Panc1 (cell line): ENCODE measurements around the gene BEX3. TPM values are rescaled to one million over a fixed set of nuclear protein-coding genes. Genes with fewer than 3 reads are reported as not detected.

ENCODE experiments used
- ATAC-seq: fragments of 200-7000 bp; cut with Tn5 transposase; 2 replicates; pipeline ENCODE4 v1.9.1; 2020; ENCODE audit warnings: mild to moderate bottlenecking, moderate library complexity
- BruUV-seq: library from RNA; stranded (reverse); fragments of 400-500 nt; replicated peaks from 2 replicates; lab custom pipeline; 2021; lab: Mats Ljungman, UMichigan
- CTCF ChIA-PET: fragments of 300-600 bp; sonication (Branson Sonifier 250); formaldehyde crosslinking; loops from one replicate; lab custom pipeline; 2022; ENCODE audit warnings: antibody characterized with exemption; lab: Charles Lee
- POLR2A ChIA-PET: fragments of 300-600 bp; sonication (Branson Sonifier 250); formaldehyde crosslinking; loops from one replicate; lab custom pipeline; 2022; ENCODE audit warnings: antibody characterized with exemption; lab: Charles Lee
- DNase-seq: peaks from one replicate; pipeline ENCODE4 v3.0.0-alpha.2; 2010; ENCODE audit warnings: low read depth, low spot score
- H3K27ac ChIP-seq: 2 replicates; pipeline ENCODE4 v1.5.1; 2011; ENCODE audit warnings: mild to moderate bottlenecking, low read length, inconsistent platforms
- H3K27me3 ChIP-seq: fragments of 200-500 bp; sonication (Bioruptor generic); 2 replicates; pipeline ENCODE4 v1.6.0; 2014; ENCODE audit warnings: low read length, inconsistent platforms; ENCODE audit not compliant: control insufficient read depth, insufficient read depth
- H3K36me3 ChIP-seq: fragments of 200-500 bp; sonication (Bioruptor generic); 2 replicates; pipeline ENCODE4 v1.5.1; 2014; ENCODE audit warnings: inconsistent platforms, mild to moderate bottlenecking, low read length, moderate library complexity; ENCODE audit not compliant: control insufficient read depth, insufficient read depth
- H3K4me1 ChIP-seq: 2 replicates; pipeline ENCODE4 v1.5.1; 2011; ENCODE audit warnings: inconsistent platforms, mild to moderate bottlenecking, low read length, moderate library complexity; ENCODE audit not compliant: control insufficient read depth, insufficient read depth
- H3K4me3 ChIP-seq, 2 experiments: 2 replicates each; pipeline ENCODE4 v1.5.1; 2011 to 2012; ENCODE audit warnings: low read depth in 2 of 2, low read length in 2 of 2, mild to moderate bottlenecking in 2 of 2, inconsistent platforms in 1 of 2, moderate library complexity in 1 of 2
- H3K9me3 ChIP-seq: fragments of 200-500 bp; sonication (Bioruptor generic); 2 replicates; pipeline ENCODE4 v1.5.1; 2014; ENCODE audit warnings: low read depth, mild to moderate bottlenecking, inconsistent platforms, low read length, moderate library complexity; ENCODE audit not compliant: control insufficient read depth, insufficient read depth
- CTCF ChIP-seq: fragments of 450-650 bp; IDR thresholded peaks from 2 replicates; pipeline ENCODE4 v1.5.1; 2017; ENCODE audit warnings: mild to moderate bottlenecking
- POLR2AphosphoS5 ChIP-seq: IDR thresholded peaks from 2 replicates; pipeline ENCODE4 v1.6.1; 2012; ENCODE audit warnings: mild to moderate bottlenecking, low read depth, low read length, moderate library complexity
- REST ChIP-seq, 2 experiments: IDR thresholded peaks; 2 replicates each; pipeline ENCODE4 v1.6.1; 2011 to 2012; ENCODE audit warnings: low read depth in 2 of 2, control low read depth in 1 of 2, low read length in 1 of 2, mild to moderate bottlenecking in 1 of 2, moderate library complexity in 1 of 2; ENCODE audit not compliant: insufficient read depth in 1 of 2
- SIN3A ChIP-seq: IDR thresholded peaks from 2 replicates; pipeline ENCODE4 v1.6.1; 2012; ENCODE audit warnings: low read depth, mild to moderate bottlenecking, low read length, moderate library complexity, borderline replicate concordance; ENCODE audit not compliant: insufficient read depth
- TCF7L2 ChIP-seq: IDR thresholded peaks from 2 replicates; pipeline ENCODE4 v1.6.1; 2011; ENCODE audit warnings: mild to moderate bottlenecking, low read depth, low read length, inconsistent platforms
- in situ Hi-C: cut with HindIII; loops from 2 replicates; pipeline ENCODE4 v1.10.0; 2016; ENCODE audit warnings: low sequenced_read_pairs, low pct_unique_long_range_greater_than_20kb
- intact Hi-C: fragments of 100-400 bp; cut with micrococcal nuclease; formaldehyde crosslinking; loops from one replicate; pipeline ENCODE4 v1.10.0; 2022; ENCODE audit not compliant: unreplicated experiment
- total RNA-seq: library from RNA; stranded (reverse); gene quantifications from one replicate; pipeline ENCODE4 v1.2.1, GENCODE V29; 2021; ENCODE audit not compliant: unreplicated experiment

The BEX3 gene
- total RNA-seq, 1 experiment from 2014 or later: 59.3 TPM

DNA sequence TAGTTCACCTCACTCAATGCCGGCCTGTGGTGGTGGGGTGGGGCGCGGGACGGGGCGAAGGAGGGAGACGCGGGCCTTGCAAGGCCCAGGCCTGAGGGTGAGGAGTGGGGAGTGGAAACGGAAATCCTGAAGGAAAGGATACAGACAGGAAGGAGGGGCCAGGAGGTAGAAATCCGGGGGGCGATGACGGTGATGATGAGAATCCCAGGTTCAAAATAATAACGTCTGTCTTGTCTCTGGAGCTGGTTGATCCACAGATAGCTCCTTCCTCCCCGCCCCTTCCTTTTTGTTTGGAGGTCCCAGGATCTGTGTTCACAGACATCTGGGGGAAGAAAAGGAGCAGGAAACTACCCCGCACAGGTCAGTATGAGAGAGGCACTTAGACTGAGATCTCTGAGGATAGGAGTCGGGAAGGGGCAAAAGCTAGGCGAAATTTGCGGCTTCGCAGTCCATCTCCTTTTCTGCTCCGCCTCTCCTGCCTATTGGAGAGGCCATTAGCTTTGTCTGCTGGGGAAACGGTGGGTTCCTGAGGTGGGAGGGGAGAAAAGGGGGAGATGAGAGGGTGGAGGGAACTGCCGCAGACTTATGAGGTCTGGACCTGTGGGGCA is 45.6 kb upstream of the BEX3 start:
- Histone ChIP-seq H3K4me3 (peak overlapping the region in 1 of 2 experiments; percentile 7; a peak in 1 of 4 replicates), H3K27me3 (0 out of 2 replicates have a peak, but pooled peaks cover 3% of the 10 kb centered on the region), H3K27ac (no peak overlapping the region), H3K4me1 (no peaks in the 10 kb centered on the region; the same call in 1 of the 2 replicates), H3K36me3 (no peaks in the 10 kb centered on the region; the same call in 1 of the 2 replicates), H3K9me3 (no peaks in the 10 kb centered on the region)
- no peak for DNase-seq
- no peak for ATAC-seq
- ChIA-PET CTCF (interaction anchor here (0.8 kb wide), 1 partner anchor 133 kb away, joined by 3 read pairs; no protein-coding TSS in a partner anchor), POLR2A (no interaction called here)
- in situ Hi-C loops: no loop called here
- TF ChIP-seq REST (IDR thresholded peaks at IDR 0.05; ENCODE audit: insufficient read depth in 1 of 2, low read depth in 2 of 2, low read length in 1 of 2) (no peak), TCF7L2 (no peak), POLR2AphosphoS5 (no peak), SIN3A (no peak), CTCF (no peak)
- BruUV-seq: no TSS peak
- intact Hi-C loops: no loop called here

GRCh38 chrX:103338663-103339062 is 37.7 kb upstream of the BEX3 start:
- Histone ChIP-seq H3K36me3 (no peaks in the 10 kb centered on the region; the same call in 1 of the 2 replicates), H3K27me3 (peaks cover 10% of the 10 kb centered on the region; the same call in 1 of the 2 replicates), H3K9me3 (no peaks in the 10 kb centered on the region), H3K4me3 (no peak overlapping the region), H3K27ac (no peak overlapping the region), H3K4me1 (no peaks in the 10 kb centered on the region)
- no TSS peak for BruUV-seq
- CTCF ChIA-PET: no interaction called here
- in situ Hi-C loops: no loop called here
- DNase-seq: no peak
- ATAC-seq: no peak
- TF ChIP-seq POLR2AphosphoS5: no peak
- TF ChIP-seq CTCF: no peak
- no peak for TF ChIP-seq TCF7L2
- POLR2A ChIA-PET: no interaction called here
- intact Hi-C loops: no loop called here
